Stomach (tissue), 9 donors: Measurements from ENCODE around the gene LPGAT1. TPM values are rescaled to one million over a fixed set of nuclear protein-coding genes. Genes with fewer than 3 reads are reported as not detected.
"Not testable (repeated sequence)": the region's sequence is repeated elsewhere in the genome, so short reads cannot be mapped to it uniquely, and the experiment has no call there.

ENCODE experiments used
- DNase-seq, 2 donors: peaks; one replicate each; pipeline versions ENCODE4 v3.0.0 to v3.0.0-alpha.2; 2013 to 2019
- H3K27ac ChIP-seq, 5 donors: fragments of 200-600 bp in 4 of 5; sonication (generic) in 4 of 5; one replicate each; pipeline ENCODE4 v1.5.1; 2013 to 2019; ENCODE audit warnings: mild to moderate bottlenecking in 1 of 5, moderate library complexity in 1 of 5
- H3K27me3 ChIP-seq, 3 donors: fragments of 200-600 bp; sonication (generic); one replicate each; pipeline ENCODE4 v1.5.1; 2017 to 2019; ENCODE audit warnings: mixed run types in 1 of 3
- H3K36me3 ChIP-seq, 4 donors: fragments of 200-600 bp; sonication (generic); 1 replicate in 3 of 4; 2 replicates in 1 of 4; pipeline ENCODE4 v1.5.1; 2016 to 2019
- H3K4me1 ChIP-seq, 4 donors: fragments of 200-600 bp; sonication (generic); one replicate each; pipeline ENCODE4 v1.5.1; 2016 to 2019
- H3K4me3 ChIP-seq, 4 donors: fragments of 200-600 bp; sonication (generic) in 3 of 4; one replicate each; pipeline ENCODE4 v1.5.1; 2016 to 2019; ENCODE audit warnings: mild to moderate bottlenecking in 1 of 4
- H3K9me3 ChIP-seq, 4 donors: fragments of 200-600 bp; sonication (generic); one replicate each; pipeline ENCODE4 v1.5.1; 2016 to 2019
- CTCF ChIP-seq, 7 experiments: fragments of 450-650 bp in 4 of 7; fragments of 200-600 bp in 3 of 7; sonication (generic) in 3 of 7; IDR thresholded peaks; one replicate each; pipeline ENCODE4 v1.5.1; 2016 to 2019; ENCODE audit warnings: antibody characterized with exemption in 7 of 7, control low read depth in 2 of 7, mild to moderate bottlenecking in 1 of 7
- EP300 ChIP-seq: sonication (generic); formaldehyde crosslinking; IDR thresholded peaks from one replicate; pipeline ENCODE4 v1.6.1; 2017; ENCODE audit warnings: antibody characterized with exemption
- POLR2A ChIP-seq, 4 donors: fragments of 450-650 bp; IDR thresholded peaks; one replicate each; pipeline ENCODE4 v1.6.1; 2016; ENCODE audit warnings: antibody characterized with exemption in 4 of 4, control low read depth in 2 of 4, mild to moderate bottlenecking in 1 of 4, moderate library complexity in 1 of 4
- POLR2AphosphoS5 ChIP-seq, 3 donors: sonication (generic); formaldehyde crosslinking; IDR thresholded peaks; one replicate each; pipeline ENCODE4 v1.6.1; 2016; ENCODE audit warnings: antibody characterized with exemption in 3 of 3
- WGBS, 5 donors: extraction: QIAGEN DNeasy Blood & Tissue Kit in 3 of 5; methylation state at CpG; one replicate each; pipeline versions ENCODE4 v1.1.5 to v1.1.7; 2013 to 2018; 5-methylcytosine and 5-hydroxymethylcytosine counted together
- intact Hi-C: fragments of 100-400 bp; cut with DNase I; formaldehyde crosslinking; loops from one replicate; pipeline ENCODE4 v1.15.1; 2023; ENCODE audit warnings: low total_unique reads
- polyA plus RNA-seq, 3 donors: library from polyadenylated mRNA; stranded (reverse); fragments of 200-250 nt; gene quantifications; one replicate each; pipeline ENCODE4 v1.2.3, GENCODE V29; 2013
- total RNA-seq, 5 donors: library from RNA; depleted of rRNA; stranded (reverse); fragments of >200 nt; gene quantifications; one replicate each; pipeline versions ENCODE4 v1.1.0 to v1.2.3, GENCODE V29; 2014 to 2016
- donor health status: healthy with polysubstance abuse.
- donor health status: Bipolar disorder and iron deficiency.
- donor health status: healthy.

LPGAT1 gene
- total and polyA plus RNA-seq, 8 donors = 2.9 to 59.3 (median 5.1) TPM

GRCh38 chr1:211875541-211875940, 45.0 kb upstream of the LPGAT1 start:
- TF ChIP-seq CTCF (IDR thresholded peaks at IDR 0.05) (no peak), EP300 (no peak), POLR2A (IDR thresholded peaks at IDR 0.05) (no peak), POLR2AphosphoS5 (IDR thresholded peaks at IDR 0.05) (no peak)
- H3K9me3 ChIP-seq = no peaks in the 10 kb centered on the region
- no peaks in the 10 kb centered on the region for H3K27me3 ChIP-seq
- intact Hi-C loops = no loop called here
- no peak for DNase-seq
- no peaks in the 10 kb centered on the region for H3K36me3 ChIP-seq
- no peak overlapping the region for H3K27ac ChIP-seq
- H3K4me1 ChIP-seq = no peaks in the 10 kb centered on the region
- no peak overlapping the region for H3K4me3 ChIP-seq

GRCh38 chr1:211874521-211875347, 44.2 kb upstream of the LPGAT1 start:
- WGBS, 5 donors = 77 to 92% (median 89%) methylated on average over 22 to 25 of the region's 25 CpGs
- TF ChIP-seq POLR2A (IDR thresholded peaks at IDR 0.05) = no peak
- TF ChIP-seq POLR2AphosphoS5 (IDR thresholded peaks at IDR 0.05) = no peak
- TF ChIP-seq EP300 = no peak
- no peak for TF ChIP-seq CTCF (IDR thresholded peaks at IDR 0.05)
- Histone ChIP-seq H3K27ac (no peak overlapping the region), H3K9me3 (no peaks in the 10 kb centered on the region), H3K4me1 (no peaks in the 10 kb centered on the region), H3K36me3 (no peaks in the 10 kb centered on the region), H3K4me3 (no peak overlapping the region), H3K27me3 (no peaks in the 10 kb centered on the region)
- intact Hi-C loops = no loop called here
- no peak for DNase-seq

GRCh38 chr1:211873731-211874130, 43.2 kb upstream of the LPGAT1 start:
- H3K4me1 ChIP-seq, H3K9me3 ChIP-seq, H3K4me3 ChIP-seq, H3K36me3 ChIP-seq, DNase-seq, H3K27ac ChIP-seq, H3K27me3 ChIP-seq, intact Hi-C loops: not testable (repeated sequence)
- WGBS, 5 donors = 80 to 96% (median 91%) methylated on average over 2 to 3 of the region's 3 CpGs

GRCh38 chr1:211870156-211870555, 39.6 kb upstream of the LPGAT1 start:
- no peaks in the 10 kb centered on the region for H3K27me3 ChIP-seq
- H3K4me3 ChIP-seq = no peak overlapping the region
- no peaks in the 10 kb centered on the region for H3K4me1 ChIP-seq
- WGBS, 5 donors = 77 to 82% (median 80%) methylated on average over 1 of the region's 1 CpG
- no peak for DNase-seq
- no peak for TF ChIP-seq EP300
- H3K36me3 ChIP-seq = no peaks in the 10 kb centered on the region
- no peak overlapping the region for H3K27ac ChIP-seq
- intact Hi-C loops = no loop called here
- H3K9me3 ChIP-seq = peaks cover 0 to 8% (median 4%) of the 10 kb centered on the region in 4 donors

- intact Hi-C loops = no loop called here
These were observed 34.6 kb upstream of the LPGAT1 start for GRCh38 chr1:211865180-211865579.

GRCh38 chr1:211859405-211859804, 28.8 kb upstream of the LPGAT1 start:
- TF ChIP-seq CTCF (IDR thresholded peaks at IDR 0.05) (no peak), EP300 (no peak), POLR2AphosphoS5 (IDR thresholded peaks at IDR 0.05) (no peak), POLR2A (IDR thresholded peaks at IDR 0.05) (no peak)
- Histone ChIP-seq H3K27me3 (no peaks in the 10 kb centered on the region), H3K4me1 (no peaks in the 10 kb centered on the region), H3K36me3 (no peaks in the 10 kb centered on the region), H3K4me3 (no peak overlapping the region), H3K9me3 (peaks cover 0 to 12% (median 3%) of the 10 kb centered on the region in 4 donors), H3K27ac (no peak overlapping the region)
- no peak for DNase-seq
- intact Hi-C loops = no loop called here
- WGBS, 5 donors = 65 to 84% (median 80%) methylated on average over 3 of the region's 3 CpGs

More at GRCh38 chr1:211865180-211865579, 34.6 kb upstream of the LPGAT1 start:
- Histone ChIP-seq H3K4me1 (no peaks in the 10 kb centered on the region), H3K9me3 (peaks cover 0 to 8% (median 5%) of the 10 kb centered on the region in 4 donors), H3K27me3 (no peaks in the 10 kb centered on the region), H3K4me3 (no peak overlapping the region), H3K27ac (no peak overlapping the region), H3K36me3 (no peaks in the 10 kb centered on the region)
- TF ChIP-seq POLR2A (IDR thresholded peaks at IDR 0.05) (no peak), POLR2AphosphoS5 (IDR thresholded peaks at IDR 0.05) (no peak)
- DNase-seq = no peak
- 81 to 97% (median 94%) methylated on average over 2 of the region's 2 CpGs for WGBS, 5 donors
